UCSD-AML1 (cell line): ENCODE results near the gene NRARP.

Experiments used
- DNase-seq: peaks from one replicate; lab custom pipeline; 2025; ENCODE audit not compliant: unreplicated experiment; lab: John Stamatoyannopoulos, UW

NRARP gene

GRCh38 chr9:137323531-137324331 lies 21.7 kb upstream of the NRARP start:
- no peak for DNase-seq

- DNase-seq: no peak
Measured at GRCh38 chr9:137321726-137322361, 19.8 kb upstream of the NRARP start.

GRCh38 chr9:137320555-137321384 lies 18.7 kb upstream of the NRARP start:
- DNase-seq: peak; percentile 83

- DNase-seq: no peak
Measured at GRCh38 chr9:137319739-137320551, 17.9 kb upstream of the NRARP start.

- no peak for DNase-seq
Measured at GRCh38 chr9:137319011-137319738, 17.1 kb upstream of the NRARP start.

GRCh38 chr9:137318602-137319001 lies 16.5 kb upstream of the NRARP start:
- no peak for DNase-seq

GRCh38 chr9:137317718-137318511 lies 15.8 kb upstream of the NRARP start:
- no peak for DNase-seq

- DNase-seq: no peak
Measured at GRCh38 chr9:137317021-137317717, 15.1 kb upstream of the NRARP start.

GRCh38 chr9:137316012-137316981 lies 14.2 kb upstream of the NRARP start:
- no peak for DNase-seq

- DNase-seq: no peak
Measured at GRCh38 chr9:137315581-137316011, 13.5 kb upstream of the NRARP start.

- DNase-seq: no peak
Measured at GRCh38 chr9:137314561-137315560, 12.8 kb upstream of the NRARP start.

- DNase-seq: no peak
Measured at GRCh38 chr9:137313956-137314560, 12.0 kb upstream of the NRARP start.

GRCh38 chr9:137313326-137313936 lies 11.4 kb upstream of the NRARP start:
- no peak for DNase-seq

GRCh38 chr9:137312852-137313325 lies 10.8 kb upstream of the NRARP start:
- no peak for DNase-seq
